ENCODE results near the gene TRIM59. TPM values are rescaled to one million over a fixed set of nuclear protein-coding genes. Genes with fewer than 3 reads are reported as not detected.

TRIM59 gene
- total RNA-seq: 7.1 and 9.0 TPM in 2 replicates

- peak; percentile 70 for DNase-seq (ENCODE audit: extremely low read depth, low read depth, low spot score)
Measured at GRCh38 chr3:160449636-160450598, at the start of gene TRIM59. Gene TRIM59 (minus strand): TSS chr3:160449786. CDS start chr3:160439183, 10,603 bp downstream.

GRCh38 chr3:160498202-160498601, 48.6 kb upstream of the TRIM59 start:
- no peak for DNase-seq (ENCODE audit: extremely low read depth, low read depth, low spot score)

GRCh38 chr3:160490166-160490565, 40.6 kb upstream of the TRIM59 start:
- no peak for DNase-seq (ENCODE audit: extremely low read depth, low read depth, low spot score)

- DNase-seq (ENCODE audit: extremely low read depth, low read depth, low spot score): no peak
Measured at GRCh38 chr3:160486459-160486869, 36.9 kb upstream of the TRIM59 start.

GRCh38 chr3:160482796-160483195, 33.2 kb upstream of the TRIM59 start:
- no peak for DNase-seq (ENCODE audit: extremely low read depth, low read depth, low spot score)

- DNase-seq (ENCODE audit: extremely low read depth, low read depth, low spot score): no peak
Measured at GRCh38 chr3:160481856-160482255, 32.3 kb upstream of the TRIM59 start.

- no peak for DNase-seq (ENCODE audit: extremely low read depth, low read depth, low spot score)
Measured at GRCh38 chr3:160480931-160481330, 31.3 kb upstream of the TRIM59 start.

GRCh38 chr3:160479376-160479775, 29.8 kb upstream of the TRIM59 start:
- DNase-seq (ENCODE audit: extremely low read depth, low read depth, low spot score): no peak

GRCh38 chr3:160478338-160478737, 28.8 kb upstream of the TRIM59 start:
- no peak for DNase-seq (ENCODE audit: extremely low read depth, low read depth, low spot score)

- no peak for DNase-seq (ENCODE audit: extremely low read depth, low read depth, low spot score)
Measured at GRCh38 chr3:160477750-160478149, 28.2 kb upstream of the TRIM59 start.

- no peak for DNase-seq (ENCODE audit: extremely low read depth, low read depth, low spot score)
Measured at GRCh38 chr3:160475884-160476283, 26.3 kb upstream of the TRIM59 start.

GRCh38 chr3:160475153-160475552, 25.6 kb upstream of the TRIM59 start:
- no peak for DNase-seq (ENCODE audit: extremely low read depth, low read depth, low spot score)

GRCh38 chr3:160474416-160474838, 24.8 kb upstream of the TRIM59 start:
- no peak for DNase-seq (ENCODE audit: extremely low read depth, low read depth, low spot score)

GRCh38 chr3:160473978-160474377, 24.4 kb upstream of the TRIM59 start:
- DNase-seq (ENCODE audit: extremely low read depth, low read depth, low spot score): no peak

GRCh38 chr3:160473221-160473620, 23.6 kb upstream of the TRIM59 start:
- DNase-seq (ENCODE audit: extremely low read depth, low read depth, low spot score): no peak

- no peak for DNase-seq (ENCODE audit: extremely low read depth, low read depth, low spot score)
Measured at GRCh38 chr3:160472344-160472743, 22.8 kb upstream of the TRIM59 start.

GRCh38 chr3:160471892-160472291, 22.3 kb upstream of the TRIM59 start:
- DNase-seq (ENCODE audit: extremely low read depth, low read depth, low spot score): no peak

- DNase-seq (ENCODE audit: extremely low read depth, low read depth, low spot score): no peak
Measured at GRCh38 chr3:160470181-160470580, 20.6 kb upstream of the TRIM59 start.

GRCh38 chr3:160464971-160465370, 15.4 kb upstream of the TRIM59 start:
- DNase-seq (ENCODE audit: extremely low read depth, low read depth, low spot score): no peak

GRCh38 chr3:160464321-160464720, 14.7 kb upstream of the TRIM59 start:
- no peak for DNase-seq (ENCODE audit: extremely low read depth, low read depth, low spot score)

- DNase-seq (ENCODE audit: extremely low read depth, low read depth, low spot score): no peak
Measured at GRCh38 chr3:160460033-160460432, 10.4 kb upstream of the TRIM59 start.

- DNase-seq (ENCODE audit: extremely low read depth, low read depth, low spot score): no peak
Measured at GRCh38 chr3:160459450-160459970, 9.9 kb upstream of the TRIM59 start.

Data from glomerular endothelial cell (primary cell).